Measurements from ENCODE around the gene ITGA2. TPM values are rescaled to one million over a fixed set of nuclear protein-coding genes. Genes with fewer than 3 reads are reported as not detected.

Gene ITGA2
- polyA plus RNA-seq, 3 donors: 0.34 to 0.99 (median 0.76) TPM

GRCh38 chr5:53008751-53009150 is 19.6 kb downstream of the ITGA2 start:
- WGBS, 3 donors: 55 to 71% (median 60%) methylated on average over 1 of the region's 1 CpG
- no peak overlapping the region for H3K27ac ChIP-seq (ENCODE audit: low read depth, low read length)

GRCh38 chr5:53009816-53010215 is 20.7 kb downstream of the ITGA2 start:
- WGBS, 3 donors: 87 to 97% (median 96%) methylated on average over 1 of the region's 1 CpG
- H3K27ac ChIP-seq (ENCODE audit: low read depth, low read length): no peak overlapping the region

GRCh38 chr5:53010814-53011213 is 21.7 kb downstream of the ITGA2 start:
- no peak overlapping the region for H3K27ac ChIP-seq (ENCODE audit: low read depth, low read length)
- WGBS, 3 donors: 24 to 45% (median 43%) methylated on average over 1 of the region's 1 CpG

- no peak overlapping the region for H3K27ac ChIP-seq (ENCODE audit: low read depth, low read length)
- 36 to 86% (median 74%) methylated on average over 1 of the region's 1 CpG for WGBS, 3 donors
These were observed 22.1 kb downstream of the ITGA2 start for GRCh38 chr5:53011233-53011632.

- WGBS, 3 donors: 86 to 92% (median 87%) methylated on average over 2 of the region's 2 CpGs
- H3K27ac ChIP-seq (ENCODE audit: low read depth, low read length): no peak overlapping the region
These were observed 24.7 kb downstream of the ITGA2 start for GRCh38 chr5:53013857-53014256.

GRCh38 chr5:53017383-53017782 is 28.2 kb downstream of the ITGA2 start:
- no peak overlapping the region for H3K27ac ChIP-seq (ENCODE audit: low read depth, low read length)
- WGBS, 3 donors: 95 to 98% (median 96%) methylated on average over 5 of the region's 5 CpGs

GRCh38 chr5:53017794-53018391 is 28.7 kb downstream of the ITGA2 start:
- 90 to 98% (median 96%) methylated on average over 10 of the region's 10 CpGs for WGBS, 3 donors
- no peak overlapping the region for H3K27ac ChIP-seq (ENCODE audit: low read depth, low read length)

- H3K27ac ChIP-seq (ENCODE audit: low read depth, low read length): no peak overlapping the region
- 90 to 92% (median 91%) methylated on average over 4 of the region's 4 CpGs for whole genome bisulfite sequencing, 3 donors
These were observed 30.2 kb downstream of the ITGA2 start for GRCh38 chr5:53019320-53019719.

- 58 to 86% (median 86%) methylated on average over 6 of the region's 6 CpGs for WGBS, 3 donors
- H3K27ac ChIP-seq (ENCODE audit: low read depth, low read length): no peak overlapping the region
These were observed 33.9 kb downstream of the ITGA2 start for GRCh38 chr5:53022930-53023511.

GRCh38 chr5:53023969-53024368 is 34.8 kb downstream of the ITGA2 start:
- WGBS, 3 donors: 57 to 90% (median 58%) methylated on average over 2 of the region's 2 CpGs

GRCh38 chr5:53024535-53024934 is 35.4 kb downstream of the ITGA2 start:
- H3K27ac ChIP-seq (ENCODE audit: low read depth, low read length): no peak overlapping the region
- 74 to 86% (median 82%) methylated on average over 4 of the region's 4 CpGs for WGBS, 3 donors

More at GRCh38 chr5:53023969-53024368, 34.8 kb downstream of the ITGA2 start:
- no peak overlapping the region for H3K27ac ChIP-seq (ENCODE audit: low read depth, low read length)

GRCh38 chr5:53025487-53025886 is 36.3 kb downstream of the ITGA2 start:
- H3K27ac ChIP-seq (ENCODE audit: low read depth, low read length): no peak overlapping the region
- 76 to 86% (median 83%) methylated on average over 5 of the region's 5 CpGs for WGBS, 3 donors

- WGBS, 3 donors: 29 to 71% (median 41%) methylated on average over 4 of the region's 4 CpGs
- H3K27ac ChIP-seq (ENCODE audit: low read depth, low read length): no peak overlapping the region
These were observed 38.8 kb downstream of the ITGA2 start for GRCh38 chr5:53027913-53028312.

- H3K27ac ChIP-seq (ENCODE audit: low read depth, low read length): no peak overlapping the region
- WGBS, 3 donors: 91 to 92% (median 91%) methylated on average over 1 of the region's 1 CpG
These were observed 40.5 kb downstream of the ITGA2 start for GRCh38 chr5:53029608-53030007.

- 37 to 77% (median 76%) methylated on average over 2 of the region's 2 CpGs for WGBS, 3 donors
These were observed 41.7 kb downstream of the ITGA2 start for GRCh38 chr5:53030893-53031292.

GRCh38 chr5:53031695-53032096 is 42.5 kb downstream of the ITGA2 start:
- 36 to 72% (median 50%) methylated on average over 4 of the region's 4 CpGs for WGBS, 3 donors
- H3K27ac ChIP-seq (ENCODE audit: low read depth, low read length): no peak overlapping the region

More at GRCh38 chr5:53030893-53031292, 41.7 kb downstream of the ITGA2 start:
- H3K27ac ChIP-seq (ENCODE audit: low read depth, low read length): no peak overlapping the region

GRCh38 chr5:53032188-53032587 is 43.0 kb downstream of the ITGA2 start:
- WGBS, 3 donors: 30 to 55% (median 45%) methylated on average over 2 of the region's 2 CpGs

GRCh38 chr5:53034832-53035231 is 45.7 kb downstream of the ITGA2 start:
- no peak overlapping the region for H3K27ac ChIP-seq (ENCODE audit: low read depth, low read length)

More at GRCh38 chr5:53032188-53032587, 43.0 kb downstream of the ITGA2 start:
- H3K27ac ChIP-seq (ENCODE audit: low read depth, low read length): no peak overlapping the region

GRCh38 chr5:53035868-53036381 is 46.8 kb downstream of the ITGA2 start:
- 53 to 69% (median 63%) methylated on average over 2 of the region's 2 CpGs for WGBS, 3 donors
- H3K27ac ChIP-seq (ENCODE audit: low read depth, low read length): no peak overlapping the region
